Midbrain (tissue), 1 donor: Measurements from ENCODE around the gene LRIG1.

ENCODE experiments used
- DNase-seq: peaks from one replicate; lab custom pipeline; 2025; lab: John Stamatoyannopoulos, UW

The LRIG1 gene

GRCh38 chr3:66416556-66417304 lies 84.1 kb downstream of the LRIG1 start:
- DNase-seq, result no peak

- DNase-seq, result no peak
These were observed 84.9 kb downstream of the LRIG1 start for GRCh38 chr3:66415867-66416428.

GRCh38 chr3:66414846-66415245 lies 86.0 kb downstream of the LRIG1 start:
- DNase-seq, result no peak

GRCh38 chr3:66413151-66413751 lies 87.6 kb downstream of the LRIG1 start:
- DNase-seq, result no peak

GRCh38 chr3:66411961-66412887 lies 88.6 kb downstream of the LRIG1 start:
- no peak for DNase-seq

GRCh38 chr3:66411474-66411873 lies 89.3 kb downstream of the LRIG1 start:
- DNase-seq, result no peak

GRCh38 chr3:66410976-66411375 lies 89.8 kb downstream of the LRIG1 start:
- no peak for DNase-seq

GRCh38 chr3:66409771-66410754 lies 90.8 kb downstream of the LRIG1 start:
- DNase-seq, result no peak

GRCh38 chr3:66407611-66408218 lies 93.1 kb downstream of the LRIG1 start:
- DNase-seq, result peak; percentile 75

GRCh38 chr3:66406831-66407610 lies 93.8 kb downstream of the LRIG1 start:
- no peak for DNase-seq

GRCh38 chr3:66406163-66406562 lies 94.7 kb downstream of the LRIG1 start:
- peak; percentile 79 for DNase-seq

GRCh38 chr3:66405701-66406091 lies 95.1 kb downstream of the LRIG1 start:
- no peak for DNase-seq

- DNase-seq, result no peak
These were observed 95.7 kb downstream of the LRIG1 start for GRCh38 chr3:66404903-66405700.

- DNase-seq, result no peak
These were observed 96.6 kb downstream of the LRIG1 start for GRCh38 chr3:66404197-66404596.

GRCh38 chr3:66403323-66403990 lies 97.4 kb downstream of the LRIG1 start:
- no peak for DNase-seq

- DNase-seq, result no peak
These were observed 98.1 kb downstream of the LRIG1 start for GRCh38 chr3:66402596-66403290.

- DNase-seq, result no peak
These were observed 98.9 kb downstream of the LRIG1 start for GRCh38 chr3:66401675-66402491.
